ENCODE data around the gene CD72.
"Not testable (repeated sequence)": the region's sequence is repeated elsewhere in the genome, so short reads cannot be mapped to it uniquely, and the experiment has no call there.

Gene CD72

GRCh38 chr9:35649431-35650340, 31.5 kb upstream of the CD72 start:
- DNase-seq = peak; percentile 44

GRCh38 chr9:35646533-35647265, 28.5 kb upstream of the CD72 start:
- peak; percentile 87 to 91 for DNase-seq

GRCh38 chr9:35646153-35646532, 27.9 kb upstream of the CD72 start:
- DNase-seq = no peak

GRCh38 chr9:35645736-35646135, 27.5 kb upstream of the CD72 start:
- not testable (repeated sequence) for DNase-seq

- DNase-seq = no peak
Measured at GRCh38 chr9:35643046-35643445, 24.8 kb upstream of the CD72 start.

- not testable (repeated sequence) for DNase-seq
Measured at GRCh38 chr9:35641478-35641877, 23.3 kb upstream of the CD72 start.

GRCh38 chr9:35640431-35640830, 22.2 kb upstream of the CD72 start:
- DNase-seq = not testable (repeated sequence)

GRCh38 chr9:35639631-35640030, 21.4 kb upstream of the CD72 start:
- DNase-seq = no peak

GRCh38 chr9:35639225-35639624, 21.0 kb upstream of the CD72 start:
- DNase-seq = not testable (repeated sequence)

GRCh38 chr9:35638751-35639150, 20.5 kb upstream of the CD72 start:
- not testable (repeated sequence) for DNase-seq

- DNase-seq = not testable (repeated sequence)
Measured at GRCh38 chr9:35637427-35637955, 19.3 kb upstream of the CD72 start.

GRCh38 chr9:35636877-35637246, 18.6 kb upstream of the CD72 start:
- not testable (repeated sequence) for DNase-seq

- DNase-seq = no peak
Measured at GRCh38 chr9:35636135-35636876, 18.1 kb upstream of the CD72 start.

GRCh38 chr9:35635730-35636129, 17.5 kb upstream of the CD72 start:
- no peak for DNase-seq

- no peak for DNase-seq
Measured at GRCh38 chr9:35629597-35629996, 11.4 kb upstream of the CD72 start.

GRCh38 chr9:35628389-35628991, 10.3 kb upstream of the CD72 start:
- no peak for DNase-seq

GRCh38 chr9:35627575-35627974, 9.4 kb upstream of the CD72 start:
- DNase-seq = no peak

- DNase-seq = peak in 1 of 2 experiments; percentile 23
Measured at GRCh38 chr9:35619800-35620158, 1.6 kb upstream of the CD72 start.

GRCh38 chr9:35618854-35619799, 914 bp upstream of the CD72 start:
- DNase-seq = peak in 1 of 2 experiments; percentile 24

GRCh38 chr9:35617548-35617947, 665 bp downstream of the CD72 start:
- DNase-seq = no peak

GRCh38 chr9:35616681-35617459, 1.3 kb downstream of the CD72 start:
- DNase-seq = peak; percentile 51 to 56

Measured in stimulated activated CD4-positive, alpha-beta T cell treated with anti-CD3 and anti-CD28 coated beads, Interleukin-4, amount 100 ng/mL, for 4 hours (primary cell).